HG03575 (cell line): ENCODE results near the gene KCNQ4.

Experiments used
- ATAC-seq: cut with Tn5 transposase; IDR thresholded peaks from one replicate; pipeline ENCODE4 v1.9.1; 2021; ENCODE audit not compliant: unreplicated experiment, insufficient number of reproducible peaks, low FRiP score; ENCODE audit errors: extremely low read depth

KCNQ4 gene

GRCh38 chr1:40773748-40774265, 9.8 kb upstream of the KCNQ4 start:
- no peak for ATAC-seq

- ATAC-seq, result no peak
Measured at GRCh38 chr1:40774266-40774998, 9.2 kb upstream of the KCNQ4 start.

- ATAC-seq, result no peak
Measured at GRCh38 chr1:40776236-40777072, 7.1 kb upstream of the KCNQ4 start.

- ATAC-seq, result no peak
Measured at GRCh38 chr1:40777224-40777970, 6.2 kb upstream of the KCNQ4 start.

DNA sequence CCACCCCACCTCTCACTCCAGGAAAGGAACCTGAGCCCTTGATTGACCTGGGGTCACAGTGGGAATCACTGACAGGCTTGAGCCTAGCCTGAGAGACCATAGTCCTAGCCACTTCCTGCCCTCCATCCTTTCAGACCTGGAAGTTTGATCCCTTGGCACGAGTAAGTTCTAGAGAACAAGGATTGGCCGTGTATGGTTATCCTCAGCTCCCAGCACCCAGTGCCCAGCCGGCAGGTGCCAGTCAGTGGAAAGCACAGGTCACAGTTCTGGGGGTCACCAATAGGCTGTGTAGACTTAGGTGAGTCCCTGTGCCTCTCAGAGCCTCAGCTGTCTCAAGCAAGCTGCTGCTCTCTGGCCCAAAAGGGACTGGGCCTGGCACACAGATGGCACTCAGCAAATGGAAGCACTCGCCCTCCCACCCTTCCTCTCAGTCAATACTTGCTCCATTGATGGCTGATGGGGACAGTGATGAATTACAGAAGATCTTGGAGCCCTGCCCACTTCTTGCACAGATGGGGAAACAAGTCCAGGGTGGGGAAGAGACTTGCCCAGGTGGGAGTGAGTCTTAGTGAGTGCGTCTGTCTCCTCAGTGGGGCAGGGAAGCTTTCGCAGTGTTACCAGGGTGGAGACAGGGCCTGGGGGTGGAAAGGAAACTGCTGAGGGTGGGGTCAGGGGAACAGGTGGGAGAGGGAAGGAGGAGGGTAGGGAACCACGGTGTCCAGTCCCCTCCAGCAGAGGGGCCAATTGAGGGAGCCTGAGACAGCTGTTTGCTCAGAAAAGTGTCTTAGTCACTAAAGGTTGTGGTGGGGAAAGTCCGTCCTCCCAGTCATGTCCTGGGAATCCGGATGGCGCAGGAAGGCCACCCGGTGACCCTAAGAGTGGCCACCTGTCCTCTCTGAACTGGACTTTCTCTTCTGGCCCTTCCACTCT, 2.6 kb upstream of the KCNQ4 start:
- no peak for ATAC-seq

DNA sequence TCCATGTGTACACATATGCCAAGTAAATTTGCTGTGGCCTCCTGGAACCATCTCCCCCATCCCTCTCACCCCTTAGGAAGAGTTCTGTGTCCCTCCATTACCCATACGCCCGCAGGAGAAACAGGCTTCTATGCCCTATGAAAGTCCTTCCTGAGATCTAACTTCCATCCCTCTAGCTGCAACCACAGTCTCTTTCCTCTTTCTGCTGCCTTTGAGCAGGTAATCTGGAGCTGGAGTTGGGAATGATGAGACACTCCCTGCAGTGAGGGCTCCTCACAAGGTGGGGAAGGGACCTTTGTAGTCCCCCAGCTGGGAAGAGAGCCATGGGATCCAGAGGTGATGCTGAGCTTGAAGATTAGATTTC, 2.0 kb upstream of the KCNQ4 start:
- no peak for ATAC-seq

DNA sequence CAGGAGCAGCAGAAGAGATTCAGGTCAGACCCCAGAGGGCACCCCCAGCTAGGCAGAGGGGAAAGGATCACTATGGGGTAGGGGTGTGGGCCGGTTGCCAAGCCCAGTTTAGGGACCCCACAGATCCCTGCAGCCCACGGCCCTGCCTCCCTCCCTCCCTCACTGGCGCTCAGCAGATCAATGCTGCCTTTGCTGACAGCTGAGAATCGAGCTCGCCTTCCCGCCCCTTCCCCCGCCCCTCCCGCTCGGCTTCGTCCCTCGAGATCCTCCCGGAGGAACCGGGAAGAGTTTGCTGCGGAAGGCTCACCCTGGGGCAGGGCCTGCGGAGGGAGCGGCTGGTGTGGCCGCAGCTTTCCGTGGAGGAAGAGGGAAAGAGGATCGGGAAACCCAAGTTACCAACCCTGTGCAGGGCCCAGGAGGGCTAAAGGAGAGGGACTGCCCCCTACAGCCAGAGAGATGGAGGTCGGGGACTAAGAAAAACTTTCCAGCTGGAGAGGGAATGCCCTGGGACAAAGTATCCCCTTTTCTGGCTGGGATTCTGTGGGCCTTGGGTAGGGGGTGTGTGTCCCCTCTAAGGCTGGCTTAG, 1.1 kb upstream of the KCNQ4 start:
- no peak for ATAC-seq

DNA sequence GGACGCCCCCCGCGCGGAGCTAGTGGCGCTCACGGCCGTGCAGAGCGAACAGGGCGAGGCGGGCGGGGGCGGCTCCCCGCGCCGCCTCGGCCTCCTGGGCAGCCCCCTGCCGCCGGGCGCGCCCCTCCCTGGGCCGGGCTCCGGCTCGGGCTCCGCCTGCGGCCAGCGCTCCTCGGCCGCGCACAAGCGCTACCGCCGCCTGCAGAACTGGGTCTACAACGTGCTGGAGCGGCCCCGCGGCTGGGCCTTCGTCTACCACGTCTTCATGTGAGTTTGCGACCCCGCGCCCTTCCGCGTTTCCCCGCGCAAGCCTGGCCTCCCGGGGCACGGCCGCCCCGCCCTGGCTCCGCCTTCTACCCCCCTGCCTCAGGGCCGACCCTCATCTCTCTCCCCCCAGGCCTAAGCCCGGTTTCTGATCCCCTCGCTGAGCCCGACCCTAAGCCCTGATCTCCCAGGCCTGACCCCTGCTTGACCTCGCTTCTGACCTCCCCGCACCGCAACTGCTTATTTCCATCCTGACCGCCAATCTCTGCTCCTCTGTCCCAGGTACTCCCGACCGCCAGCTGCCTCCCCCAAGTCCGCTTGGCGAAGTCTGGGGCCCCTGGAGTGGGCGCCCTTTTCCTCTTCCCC, 669 bp downstream of the KCNQ4 start:
- no peak for ATAC-seq

GRCh38 chr1:40784771-40785151, 1.2 kb downstream of the KCNQ4 start:
- ATAC-seq, result no peak

GRCh38 chr1:40785446-40785845, 1.9 kb downstream of the KCNQ4 start:
- ATAC-seq, result no peak

GRCh38 chr1:40786171-40786994, 2.8 kb downstream of the KCNQ4 start:
- no peak for ATAC-seq

DNA sequence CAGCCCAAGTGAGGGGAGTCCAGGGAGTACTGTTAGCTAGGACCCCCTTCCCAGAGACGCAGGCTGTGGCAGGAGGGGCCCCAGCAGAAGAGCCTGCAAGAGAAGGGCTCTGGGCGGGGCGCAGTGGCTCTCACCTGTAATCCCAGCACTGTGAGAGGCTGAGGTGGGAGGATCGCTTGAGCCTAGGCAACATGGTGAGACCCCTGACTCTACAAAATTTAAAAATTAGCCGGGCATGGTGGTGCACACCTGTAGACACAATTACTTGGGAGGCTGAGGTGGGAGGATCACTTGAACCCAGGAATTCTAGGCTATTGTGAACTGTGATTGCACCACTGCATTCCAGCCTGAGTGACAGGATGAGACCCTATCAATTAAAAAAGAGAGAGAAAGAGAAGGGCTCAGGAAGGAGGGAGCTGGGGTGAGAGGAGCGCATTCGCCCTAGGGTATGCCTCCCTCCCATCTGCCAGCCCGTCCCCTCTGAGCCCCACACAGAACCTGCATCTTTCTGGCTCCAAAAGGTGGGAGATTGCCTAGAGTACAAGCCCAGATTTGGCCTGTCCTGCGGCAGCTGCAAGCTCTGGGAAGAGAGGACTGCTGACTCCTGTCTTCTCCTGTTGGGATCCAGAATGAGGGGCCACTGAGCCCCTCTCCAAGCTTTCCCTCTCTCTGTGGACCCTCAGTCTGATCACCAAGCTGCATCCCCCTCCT, 3.6 kb downstream of the KCNQ4 start:
- no peak for ATAC-seq

- ATAC-seq, result no peak
Measured at GRCh38 chr1:40787737-40788560, 4.4 kb downstream of the KCNQ4 start.

DNA sequence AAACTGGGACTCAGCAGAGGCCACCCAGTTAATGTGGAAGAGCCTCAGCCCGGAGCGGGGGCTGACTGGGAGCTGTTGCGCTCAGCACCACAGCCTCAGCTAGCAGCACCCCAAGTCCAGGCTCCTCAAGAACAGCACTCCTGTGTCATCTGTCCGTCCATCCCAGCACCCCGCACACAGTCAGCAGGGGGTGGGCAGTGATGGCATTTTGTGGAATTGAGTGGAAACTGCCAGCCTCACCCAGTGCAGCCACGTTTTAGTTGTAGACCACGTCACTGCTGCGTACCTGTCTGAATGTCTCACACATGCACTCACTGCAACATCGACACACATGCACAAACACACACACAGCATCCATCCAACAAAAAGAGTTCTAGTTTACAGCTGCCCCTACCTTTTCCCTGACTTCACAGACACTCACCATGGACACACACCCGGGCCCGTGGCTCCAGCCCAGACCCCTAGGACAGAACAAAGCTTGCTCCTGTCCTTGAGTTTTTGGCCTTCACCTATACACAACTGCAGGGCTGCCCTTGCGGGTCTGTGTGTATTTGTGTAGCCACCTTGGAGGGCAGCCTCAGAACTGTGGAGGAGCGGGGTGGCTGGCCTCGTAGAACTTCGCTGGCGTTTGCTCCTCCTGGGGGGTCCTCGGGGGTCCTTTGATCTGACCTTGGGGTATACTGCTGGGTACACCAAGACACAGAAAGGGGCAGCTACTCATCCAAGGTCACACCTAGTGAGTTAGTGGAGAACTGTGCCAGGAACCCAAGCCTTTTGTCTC, 5.2 kb downstream of the KCNQ4 start:
- no peak for ATAC-seq

DNA sequence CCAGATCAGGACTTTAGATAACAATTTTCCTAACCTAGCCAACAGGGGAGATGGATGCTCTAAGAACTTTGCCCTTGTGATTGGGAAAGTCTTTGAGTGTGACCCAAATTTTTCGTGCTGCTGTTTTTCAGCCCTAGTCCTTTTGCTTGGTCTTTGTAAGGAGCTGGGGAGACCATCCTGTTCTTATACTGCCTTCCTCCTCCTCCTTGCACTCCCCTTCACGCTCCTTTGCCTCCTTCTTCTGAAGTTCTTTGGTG, 5.7 kb downstream of the KCNQ4 start:
- no peak for ATAC-seq
